Activated naive CD8-positive, alpha-beta T cell treated with anti-CD3 and anti-CD28 coated beads, Interleukin-2, amount 50 U/mL, for 24 hours (primary cell): ENCODE measurements around the gene DYRK3.

ENCODE experiments used
- ATAC-seq: fragments of 150-1000 bp; cut with Tn5 transposase; one replicate; pipeline ENCODE4 v1.10.0; 2021
- DNase-seq: peaks from one replicate; pipeline ENCODE4 v3.0.0; 2021
- H3K27ac Mint-ChIP-seq: one replicate; pipeline ENCODE4 v1.8.0; 2021; ENCODE audit warnings: mild to moderate bottlenecking, mixed read lengths
- H3K27me3 Mint-ChIP-seq: one replicate; pipeline ENCODE4 v1.8.0; 2021; ENCODE audit warnings: mixed read lengths
- H3K36me3 Mint-ChIP-seq: one replicate; pipeline ENCODE4 v1.8.0; 2021; ENCODE audit warnings: low read depth, mixed read lengths
- H3K4me1 Mint-ChIP-seq: one replicate; pipeline ENCODE4 v1.8.0; 2021; ENCODE audit warnings: mixed read lengths
- H3K4me3 Mint-ChIP-seq: one replicate; pipeline ENCODE4 v1.8.0; 2021; ENCODE audit warnings: mild to moderate bottlenecking, moderate library complexity, mixed read lengths
- H3K9me3 Mint-ChIP-seq: one replicate; pipeline ENCODE4 v1.8.0; 2021; ENCODE audit warnings: mixed read lengths

DYRK3 gene

DNA sequence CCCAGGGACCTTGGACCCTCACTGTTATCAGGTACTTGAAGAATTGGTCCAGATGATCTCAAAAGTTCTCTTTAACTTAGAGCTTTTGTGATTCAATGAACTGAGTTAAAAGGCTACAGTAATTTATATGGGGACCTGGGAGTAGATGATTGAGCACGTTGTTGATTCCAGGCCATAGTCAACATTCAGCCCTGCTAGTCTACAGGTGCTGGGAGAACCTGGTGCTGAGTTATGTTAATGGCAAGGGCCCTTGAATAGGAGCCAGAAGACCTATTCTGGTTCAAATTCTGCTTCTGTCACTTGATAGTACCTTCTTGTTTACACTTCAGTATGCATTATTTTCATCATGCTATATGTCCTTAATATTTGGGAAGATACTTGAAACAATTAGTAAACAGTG is 11.2 kb downstream of the DYRK3 start:
- Mint-ChIP-seq H3K27me3 (peaks cover 4% of the 10 kb centered on the region), H3K36me3 (peaks cover 7% of the 10 kb centered on the region), H3K9me3 (no peaks in the 10 kb centered on the region), H3K4me3 (no peak overlapping the region), H3K27ac (no peak overlapping the region), H3K4me1 (no peaks in the 10 kb centered on the region)
- no peak for DNase-seq
- no peak for ATAC-seq

DNA sequence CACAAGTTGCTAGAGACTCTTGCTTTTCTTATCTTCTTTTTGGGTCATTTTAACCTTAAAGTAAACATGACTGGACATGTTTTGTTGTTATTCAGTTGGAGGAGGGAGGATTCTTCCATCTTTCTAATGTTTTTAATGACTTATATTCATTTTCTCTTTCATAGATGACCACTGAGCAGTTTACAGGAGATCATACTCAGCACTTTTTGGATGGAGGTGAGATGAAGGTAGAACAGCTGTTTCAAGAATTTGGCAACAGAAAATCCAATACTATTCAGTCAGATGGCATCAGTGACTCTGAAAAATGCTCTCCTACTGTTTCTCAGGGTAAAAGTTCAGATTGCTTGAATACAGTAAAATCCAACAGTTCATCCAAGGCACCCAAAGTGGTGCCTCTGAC is 11.9 kb downstream of the DYRK3 start:
- H3K27ac Mint-ChIP-seq = no peak overlapping the region
- H3K4me3 Mint-ChIP-seq = no peak overlapping the region
- peaks cover 9% of the 10 kb centered on the region for H3K36me3 Mint-ChIP-seq
- no peaks in the 10 kb centered on the region for H3K9me3 Mint-ChIP-seq
- peaks cover 1% of the 10 kb centered on the region for H3K27me3 Mint-ChIP-seq
- no peak for ATAC-seq
- H3K4me1 Mint-ChIP-seq = no peaks in the 10 kb centered on the region
- DNase-seq = no peak

DNA sequence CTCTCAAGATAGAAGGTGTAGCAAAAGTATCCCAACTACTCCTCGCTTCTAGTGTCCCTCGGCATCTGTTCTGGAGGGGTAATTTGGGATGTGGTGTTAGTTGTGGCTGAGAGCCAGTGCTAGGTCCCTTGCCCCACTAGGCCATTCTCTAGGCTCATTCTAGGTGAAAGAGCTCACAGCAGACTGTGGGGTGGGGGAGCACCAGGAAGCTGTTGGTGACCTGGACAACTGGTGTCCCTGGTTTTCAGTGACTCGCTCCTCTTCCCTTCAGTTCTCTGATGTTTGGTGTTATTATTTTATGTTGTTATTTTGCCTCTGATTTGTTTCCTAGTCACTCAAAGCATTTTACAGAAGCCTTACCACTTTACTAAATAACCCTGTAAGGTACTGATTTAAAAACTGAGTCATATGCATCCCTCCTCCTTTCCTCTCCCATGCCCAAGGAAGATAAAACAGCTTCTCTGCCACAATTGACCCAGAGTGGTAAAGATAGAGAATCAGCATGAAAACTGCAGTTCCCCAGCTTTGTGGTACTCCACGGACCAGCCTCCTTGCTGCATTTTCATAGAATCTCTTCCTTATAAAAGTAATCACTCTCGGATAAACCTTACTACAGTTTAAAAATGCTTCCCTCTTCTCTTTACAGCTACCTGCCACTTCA is 14.1 kb downstream of the DYRK3 start:
- Mint-ChIP-seq H3K36me3 (peaks cover 9% of the 10 kb centered on the region), H3K4me1 (no peaks in the 10 kb centered on the region), H3K27ac (no peak overlapping the region), H3K9me3 (no peaks in the 10 kb centered on the region), H3K4me3 (no peak overlapping the region), H3K27me3 (no peaks in the 10 kb centered on the region)
- ATAC-seq = no peak
- DNase-seq = no peak

DNA sequence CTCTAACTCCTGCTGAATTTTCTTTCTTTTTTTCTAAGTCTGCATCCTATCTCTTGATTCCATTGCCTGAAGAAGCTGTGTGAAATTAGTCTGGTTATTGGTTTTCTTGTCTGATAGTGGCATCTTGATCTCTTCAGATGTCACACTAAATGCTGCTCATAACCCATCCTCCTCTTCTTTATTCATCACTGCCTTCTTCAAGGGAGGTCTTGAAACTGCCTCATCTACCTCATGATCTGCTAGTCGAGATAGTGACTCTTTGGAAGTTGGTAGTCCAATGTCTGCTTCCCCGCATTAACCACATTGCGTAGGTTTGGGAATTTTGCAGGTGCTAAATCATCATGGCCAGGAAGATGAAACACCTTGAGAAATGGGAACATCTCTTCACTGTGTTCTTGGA is 15.7 kb downstream of the DYRK3 start:
- Mint-ChIP-seq H3K4me3 (no peak overlapping the region), H3K27me3 (no peaks in the 10 kb centered on the region), H3K9me3 (no peaks in the 10 kb centered on the region), H3K27ac (no peak overlapping the region), H3K36me3 (peaks cover 9% of the 10 kb centered on the region), H3K4me1 (no peaks in the 10 kb centered on the region)
- ATAC-seq = no peak
- no peak for DNase-seq

DNA sequence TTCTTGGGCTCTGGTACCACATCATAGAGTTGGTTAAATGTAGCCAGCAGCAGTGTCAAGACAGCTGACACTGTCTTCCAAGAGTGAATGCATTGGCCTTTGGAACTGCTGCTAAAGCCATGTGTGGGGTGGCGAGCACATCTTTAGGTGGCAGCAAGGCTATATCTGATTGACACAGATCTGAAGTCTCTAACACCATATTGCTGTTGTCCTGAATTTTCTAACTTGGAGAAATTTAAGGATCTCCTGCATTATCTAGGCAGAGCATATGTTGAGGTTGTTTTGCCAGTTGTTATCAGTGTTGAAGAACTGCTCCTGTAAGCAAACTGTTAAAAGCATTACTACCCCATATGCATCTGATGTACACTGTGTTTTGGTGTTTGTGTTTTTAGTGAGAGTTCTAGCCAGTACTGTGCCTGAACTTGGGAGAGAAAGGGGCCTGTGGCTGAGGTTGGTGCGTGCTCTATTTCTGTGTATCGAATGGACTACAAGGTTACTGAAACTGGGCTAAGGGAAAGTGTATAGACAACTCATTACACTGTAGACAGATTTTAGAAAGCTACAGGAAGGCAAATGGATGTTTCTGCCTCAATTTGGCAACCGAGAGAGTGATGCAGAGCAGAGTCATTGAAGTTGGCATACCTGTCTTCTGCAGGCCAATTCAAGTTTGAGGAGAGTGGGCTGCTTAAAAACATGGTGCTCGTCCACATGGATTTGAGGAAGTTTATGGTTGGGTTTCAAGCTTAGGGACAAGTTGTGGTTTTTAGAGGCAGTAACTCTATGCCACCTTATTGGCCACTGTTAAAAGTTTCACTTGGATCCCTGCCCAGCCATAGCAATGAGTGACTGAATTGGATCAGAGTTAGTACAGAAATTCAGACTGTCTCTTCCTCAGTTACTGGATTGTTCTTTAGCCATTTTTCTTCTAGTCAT is 16.9 kb downstream of the DYRK3 start:
- Mint-ChIP-seq H3K4me1 (no peaks in the 10 kb centered on the region), H3K27ac (no peak overlapping the region), H3K9me3 (no peaks in the 10 kb centered on the region), H3K36me3 (peaks cover 7% of the 10 kb centered on the region), H3K27me3 (peaks cover 6% of the 10 kb centered on the region), H3K4me3 (no peak overlapping the region)
- no peak for ATAC-seq
- no peak for DNase-seq

DNA sequence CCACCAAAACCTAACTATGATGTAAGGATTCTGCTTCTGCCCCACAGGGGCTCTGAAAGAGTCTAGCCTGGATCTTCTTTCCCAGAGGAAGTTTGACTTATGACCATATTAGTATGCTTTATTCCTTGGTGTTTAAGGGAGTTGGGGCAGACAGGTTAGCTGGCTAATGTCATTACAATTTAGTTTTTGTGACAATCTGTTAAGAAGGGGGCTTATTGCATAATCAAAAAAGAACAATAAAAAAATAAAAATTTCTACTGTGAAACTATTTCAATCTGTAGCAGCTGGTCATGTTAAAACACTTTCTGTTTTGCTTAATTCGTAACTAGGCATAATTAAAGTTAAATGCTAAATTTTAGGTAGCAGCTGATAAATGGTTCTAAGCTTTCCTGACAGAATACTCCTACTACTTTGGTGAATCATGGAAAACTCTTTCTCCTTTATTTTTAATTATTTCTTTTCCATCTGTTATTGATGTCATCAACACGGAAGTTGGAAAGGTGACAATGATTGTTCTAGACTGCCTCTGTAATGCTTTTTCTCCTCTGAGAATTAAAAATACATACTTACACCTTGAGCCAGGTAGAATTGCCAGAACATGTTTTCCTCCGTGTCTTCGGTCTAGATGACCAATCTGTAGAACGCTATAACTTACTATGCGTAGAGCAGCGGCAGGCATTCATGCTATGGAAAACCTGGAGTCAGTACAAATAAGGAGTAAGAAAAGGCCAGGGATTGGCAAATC is 18.6 kb downstream of the DYRK3 start:
- Mint-ChIP-seq H3K4me1 (peaks cover 12% of the 10 kb centered on the region), H3K36me3 (peaks cover 2% of the 10 kb centered on the region), H3K9me3 (no peaks in the 10 kb centered on the region), H3K27ac (no peak overlapping the region), H3K4me3 (no peak overlapping the region), H3K27me3 (peaks cover 22% of the 10 kb centered on the region)
- DNase-seq = no peak
- no peak for ATAC-seq

DNA sequence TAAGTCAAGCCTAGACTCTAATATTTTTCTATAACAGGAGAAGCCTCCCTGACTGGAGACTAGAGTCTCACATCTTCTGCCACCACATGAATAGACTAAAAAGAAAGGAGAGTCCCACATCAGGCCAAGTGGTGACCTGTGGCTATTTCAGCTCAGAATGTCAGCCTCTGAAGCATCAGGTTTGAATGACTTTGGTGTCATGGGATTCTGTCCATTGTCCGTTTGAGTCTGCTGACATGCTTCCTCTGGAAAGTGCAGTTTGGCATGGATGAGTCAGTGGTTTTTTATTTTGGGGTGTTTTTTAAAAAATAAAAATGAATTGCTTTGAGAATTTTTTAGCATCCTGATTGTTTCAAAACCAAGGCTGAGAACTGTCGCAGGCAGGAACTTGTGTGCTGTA is 19.5 kb downstream of the DYRK3 start:
- peaks cover 2% of the 10 kb centered on the region for H3K36me3 Mint-ChIP-seq
- H3K4me3 Mint-ChIP-seq = no peak overlapping the region
- DNase-seq (no peak), ATAC-seq (no peak)
- H3K9me3 Mint-ChIP-seq = no peaks in the 10 kb centered on the region
- H3K27ac Mint-ChIP-seq = no peak overlapping the region
- H3K27me3 Mint-ChIP-seq = peaks cover 24% of the 10 kb centered on the region
- peaks cover 12% of the 10 kb centered on the region for H3K4me1 Mint-ChIP-seq

DNA sequence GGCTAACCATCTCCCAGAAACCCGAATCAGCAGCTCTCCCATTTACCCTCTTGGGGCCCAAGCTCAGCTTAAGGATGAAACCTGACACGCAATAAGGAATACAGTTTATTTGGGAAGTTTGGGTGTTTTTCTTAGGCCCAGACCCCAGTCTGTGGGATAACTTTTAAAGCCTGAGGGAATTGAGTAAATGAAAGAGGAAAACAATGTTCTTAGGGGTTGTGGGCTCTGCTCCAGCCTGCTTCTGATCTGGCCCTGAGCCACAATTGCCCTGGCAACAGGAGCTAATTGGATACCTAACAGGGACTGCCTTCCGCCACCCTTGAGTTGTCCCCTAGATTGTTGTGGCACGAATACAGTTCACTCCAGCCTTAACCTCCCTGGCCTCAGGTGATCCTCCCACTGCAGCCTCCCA is 20.1 kb downstream of the DYRK3 start:
- Mint-ChIP-seq H3K4me3 (no peak overlapping the region), H3K36me3 (peaks cover 2% of the 10 kb centered on the region), H3K9me3 (no peaks in the 10 kb centered on the region), H3K4me1 (peaks cover 12% of the 10 kb centered on the region), H3K27ac (no peak overlapping the region), H3K27me3 (peaks cover 24% of the 10 kb centered on the region)
- ATAC-seq (no peak), DNase-seq (no peak)

DNA sequence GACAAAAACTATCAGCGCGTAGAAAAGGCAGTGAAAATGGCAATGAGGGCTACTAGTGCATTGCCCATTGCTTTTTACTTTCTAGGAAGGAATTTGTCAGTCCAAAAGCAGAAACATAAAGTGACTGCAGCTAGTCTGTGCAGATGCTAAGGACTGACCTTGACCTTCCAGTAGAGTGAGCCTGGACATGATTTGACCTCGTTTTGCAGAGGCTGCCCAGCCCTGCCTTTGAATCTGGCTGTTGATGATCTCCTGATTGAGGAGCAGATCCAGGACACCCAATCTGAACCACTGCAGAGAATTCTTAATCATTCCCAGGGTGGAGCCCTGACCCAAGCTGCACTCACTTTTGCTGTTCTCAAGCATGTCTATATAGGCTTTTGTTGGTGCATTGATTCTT is 21.6 kb downstream of the DYRK3 start:
- ATAC-seq = no peak
- H3K27me3 Mint-ChIP-seq = peaks cover 24% of the 10 kb centered on the region
- H3K4me3 Mint-ChIP-seq = no peak overlapping the region
- no peak for DNase-seq
- no peak overlapping the region for H3K27ac Mint-ChIP-seq
- H3K36me3 Mint-ChIP-seq = peaks cover under 1% of the 10 kb centered on the region
- no peaks in the 10 kb centered on the region for H3K9me3 Mint-ChIP-seq
- H3K4me1 Mint-ChIP-seq = peaks cover 15% of the 10 kb centered on the region

DNA sequence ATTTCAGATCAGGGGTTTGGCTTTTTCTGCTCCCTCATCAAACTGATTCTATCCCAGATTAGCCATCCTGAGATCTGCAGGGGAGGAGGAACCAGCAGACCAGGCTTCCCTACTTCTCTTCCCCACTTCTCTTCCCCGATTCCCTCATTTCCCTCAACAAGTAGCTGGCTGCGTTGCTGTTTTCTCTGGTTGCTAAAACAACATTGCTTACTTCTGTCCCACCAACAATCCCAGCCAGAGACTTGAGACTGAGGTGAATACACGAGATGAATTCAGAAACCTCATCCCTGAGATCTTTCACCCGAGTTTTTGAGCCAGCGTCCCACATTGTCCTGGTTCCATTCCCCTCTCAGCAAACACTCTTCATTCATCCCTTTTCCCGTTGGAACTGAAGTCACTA is 22.4 kb downstream of the DYRK3 start:
- peaks cover 24% of the 10 kb centered on the region for H3K27me3 Mint-ChIP-seq
- H3K27ac Mint-ChIP-seq = no peak overlapping the region
- no peaks in the 10 kb centered on the region for H3K9me3 Mint-ChIP-seq
- ATAC-seq (no peak), DNase-seq (no peak)
- peaks cover 23% of the 10 kb centered on the region for H3K4me1 Mint-ChIP-seq
- no peak overlapping the region for H3K4me3 Mint-ChIP-seq
- no peaks in the 10 kb centered on the region for H3K36me3 Mint-ChIP-seq

DNA sequence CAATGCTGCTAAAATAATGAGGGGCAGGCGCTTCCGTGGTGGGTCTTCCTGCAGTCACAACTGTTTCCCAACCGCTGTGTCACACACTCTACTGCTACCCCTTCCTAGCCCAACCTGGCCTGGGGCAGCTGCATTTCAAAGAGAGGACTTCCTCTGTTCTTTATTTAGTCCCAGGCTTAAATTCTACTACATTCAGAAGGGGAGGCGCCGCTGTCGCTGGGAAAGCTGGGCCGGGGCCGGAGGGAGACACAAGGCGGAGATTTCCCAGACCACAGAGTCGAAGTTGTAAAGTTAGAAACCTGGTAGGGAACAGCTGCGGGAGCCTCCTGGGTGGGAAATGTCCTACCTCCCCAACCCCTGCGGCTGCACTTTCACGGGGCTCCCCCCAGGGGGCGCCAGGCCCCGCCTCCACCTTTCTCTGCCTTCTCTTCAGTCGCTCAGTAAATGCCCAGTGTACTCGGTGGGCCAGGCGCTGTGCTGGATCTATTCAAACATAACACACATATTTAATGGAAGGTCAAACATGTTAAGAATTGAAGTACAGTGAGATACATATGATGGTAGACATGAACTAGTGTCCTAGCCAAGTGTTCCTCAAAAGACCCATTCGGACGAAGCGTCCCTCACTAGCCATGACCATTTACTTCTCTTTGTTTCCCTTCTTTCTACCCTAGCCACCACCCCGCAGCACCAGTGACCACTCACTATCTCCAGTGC is 23.1 kb downstream of the DYRK3 start:
- Mint-ChIP-seq H3K36me3 (no peaks in the 10 kb centered on the region), H3K27ac (no peak overlapping the region), H3K4me3 (no peak overlapping the region), H3K4me1 (peaks cover 29% of the 10 kb centered on the region), H3K9me3 (no peaks in the 10 kb centered on the region), H3K27me3 (peaks cover 31% of the 10 kb centered on the region)
- ATAC-seq = peak; percentile 70
- peak; percentile 70 for DNase-seq

DNA sequence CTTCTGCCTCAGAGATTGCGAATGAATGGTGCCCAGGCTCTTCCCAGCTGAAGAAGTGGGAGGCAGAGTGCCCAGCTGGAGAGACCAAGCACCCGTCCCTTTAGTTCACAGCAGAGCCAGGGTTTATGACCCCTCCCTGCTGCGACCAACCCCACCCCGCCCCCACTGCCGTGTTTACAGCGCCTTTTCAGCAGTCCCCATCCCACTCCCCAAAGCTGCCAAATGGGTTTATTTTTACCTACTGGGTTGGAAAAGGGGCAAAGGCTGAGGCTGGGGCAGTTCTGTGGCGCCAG is 23.6 kb downstream of the DYRK3 start:
- DNase-seq (no peak), ATAC-seq (no peak)
- no peaks in the 10 kb centered on the region for H3K36me3 Mint-ChIP-seq
- H3K9me3 Mint-ChIP-seq = no peaks in the 10 kb centered on the region
- H3K4me3 Mint-ChIP-seq = no peak overlapping the region
- H3K27me3 Mint-ChIP-seq = peaks cover 31% of the 10 kb centered on the region
- H3K27ac Mint-ChIP-seq = no peak overlapping the region
- peaks cover 34% of the 10 kb centered on the region for H3K4me1 Mint-ChIP-seq

DNA sequence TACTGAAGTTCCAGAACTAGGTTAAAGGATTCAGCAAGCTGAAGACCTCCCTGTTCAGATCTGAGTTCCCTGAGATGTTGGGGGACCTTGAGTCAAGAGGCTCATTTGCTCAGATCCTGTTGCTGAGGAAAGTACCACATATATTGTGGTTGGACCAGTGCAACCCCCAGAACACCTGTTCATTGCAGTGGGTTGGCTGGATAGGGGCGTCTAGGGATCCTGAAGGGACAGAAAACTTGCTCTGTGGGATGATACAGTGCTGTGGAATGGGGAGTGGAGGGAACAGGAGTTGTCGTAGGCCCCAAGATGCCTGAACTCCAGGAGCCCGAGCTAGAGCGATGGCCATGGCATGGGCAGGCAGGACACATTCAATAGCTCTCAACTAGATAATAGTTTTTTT is 24.8 kb downstream of the DYRK3 start:
- H3K27ac Mint-ChIP-seq = no peak overlapping the region
- peaks cover 37% of the 10 kb centered on the region for H3K27me3 Mint-ChIP-seq
- ATAC-seq (no peak), DNase-seq (no peak)
- H3K36me3 Mint-ChIP-seq = no peaks in the 10 kb centered on the region
- no peaks in the 10 kb centered on the region for H3K9me3 Mint-ChIP-seq
- no peak overlapping the region for H3K4me3 Mint-ChIP-seq
- H3K4me1 Mint-ChIP-seq = peaks cover 39% of the 10 kb centered on the region

DNA sequence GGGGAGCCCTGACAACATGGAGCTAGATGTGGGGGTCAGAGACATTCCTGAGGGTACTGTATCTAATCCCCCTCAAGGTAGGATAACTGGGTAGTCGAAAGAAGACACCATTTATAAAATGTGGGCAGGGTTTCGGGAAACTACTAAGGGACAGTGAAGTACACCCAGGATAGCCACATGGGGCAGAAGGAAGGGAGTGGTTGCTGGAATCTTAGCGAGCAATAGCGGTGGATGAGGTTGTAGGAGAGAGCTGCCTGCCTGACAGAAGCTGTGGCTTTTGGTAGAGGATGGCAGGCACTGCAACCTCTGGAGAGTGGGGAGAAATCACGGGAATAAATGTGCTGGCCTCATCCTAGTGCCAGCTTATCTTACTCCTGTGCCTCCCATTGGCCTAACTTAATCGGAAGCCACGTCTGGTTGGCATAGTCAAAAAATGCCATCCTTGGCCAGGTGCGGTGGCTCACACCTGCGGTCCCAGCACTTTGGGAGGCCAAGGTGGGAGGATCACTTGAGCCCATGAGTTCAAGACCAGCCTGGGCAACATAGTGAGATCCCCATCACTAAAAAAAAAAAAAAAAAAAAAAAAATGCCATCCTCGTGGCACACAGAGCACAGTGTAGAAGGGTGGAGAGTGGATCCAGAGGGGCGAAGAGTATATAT is 26.0 kb downstream of the DYRK3 start:
- Mint-ChIP-seq H3K27me3 (peaks cover 45% of the 10 kb centered on the region), H3K36me3 (no peaks in the 10 kb centered on the region), H3K27ac (no peak overlapping the region), H3K4me3 (no peak overlapping the region), H3K4me1 (peaks cover 39% of the 10 kb centered on the region), H3K9me3 (no peaks in the 10 kb centered on the region)
- ATAC-seq (no peak), DNase-seq (no peak)
